H54 (cell line): ENCODE measurements around the gene ST6GALNAC1.

Source experiments
- DNase-seq: peaks from one replicate; pipeline ENCODE4 v3.0.0; 2011; ENCODE audit warnings: low spot score, mixed read lengths; ENCODE audit not compliant: insufficient read length
- FAIRE-seq: peaks from 3 replicates; lab custom pipeline; 2011; peaks lifted over from hg19 to GRCh38; lab: Jason Lieb, UNC
- POLR2A ChIP-seq: IDR thresholded peaks from 2 replicates; pipeline ENCODE4 v1.6.1; 2011; ENCODE audit warnings: low read depth, mild to moderate bottlenecking, low read length

The ST6GALNAC1 gene

GRCh38 chr17:76643553-76644148 lies at the start of gene ST6GALNAC1:
Gene ST6GALNAC1, minus strand, starts transcription at chr17:76643757. Its CDS starts 119 bp downstream, at chr17:76643638.
- DNase-seq, result no peak
- no peak for FAIRE-seq
- TF ChIP-seq POLR2A, result no peak

GRCh38 chr17:76691379-76692191 lies 48.0 kb upstream of the ST6GALNAC1 start:
- TF ChIP-seq POLR2A, result no peak
- FAIRE-seq (no peak), DNase-seq (no peak)

- DNase-seq, result no peak
- TF ChIP-seq POLR2A, result no peak
- no peak for FAIRE-seq
Measured at GRCh38 chr17:76690596-76691280, 47.2 kb upstream of the ST6GALNAC1 start.

GRCh38 chr17:76689859-76690258 lies 46.3 kb upstream of the ST6GALNAC1 start:
- DNase-seq (no peak), FAIRE-seq (no peak)
- TF ChIP-seq POLR2A, result no peak

GRCh38 chr17:76688165-76688622 lies 44.6 kb upstream of the ST6GALNAC1 start:
- FAIRE-seq (no peak), DNase-seq (peak; percentile 42)
- no peak for TF ChIP-seq POLR2A

GRCh38 chr17:76687298-76688164 lies 44.0 kb upstream of the ST6GALNAC1 start:
- no peak for TF ChIP-seq POLR2A
- no peak for FAIRE-seq
- no peak for DNase-seq

- DNase-seq, result no peak
- TF ChIP-seq POLR2A, result no peak
- no peak for FAIRE-seq
Measured at GRCh38 chr17:76686538-76687297, 43.2 kb upstream of the ST6GALNAC1 start.

GRCh38 chr17:76685846-76686245 lies 42.3 kb upstream of the ST6GALNAC1 start:
- DNase-seq (no peak), FAIRE-seq (no peak)
- TF ChIP-seq POLR2A, result no peak

GRCh38 chr17:76685366-76685765 lies 41.8 kb upstream of the ST6GALNAC1 start:
- TF ChIP-seq POLR2A, result no peak
- FAIRE-seq (no peak), DNase-seq (no peak)

GRCh38 chr17:76684756-76685155 lies 41.2 kb upstream of the ST6GALNAC1 start:
- no peak for TF ChIP-seq POLR2A
- DNase-seq (no peak), FAIRE-seq (no peak)

- no peak for DNase-seq
- no peak for FAIRE-seq
- TF ChIP-seq POLR2A, result no peak
Measured at GRCh38 chr17:76683921-76684745, 40.6 kb upstream of the ST6GALNAC1 start.
